Activated CD8-positive, alpha-beta memory T cell treated with anti-CD3 and anti-CD28 coated beads, Interleukin-2, amount 50 U/mL, for 48 hours (primary cell): ENCODE results near the gene GPSM1.

Experiments used
- DNase-seq: peaks from one replicate; pipeline ENCODE4 v3.0.0-alpha.2; 2020

The GPSM1 gene

GRCh38 chr9:136363949-136364748, 36.8 kb downstream of the GPSM1 start:
- DNase-seq: no peak

GRCh38 chr9:136364942-136365774, 37.8 kb downstream of the GPSM1 start:
- no peak for DNase-seq

GRCh38 chr9:136365775-136366222, 38.5 kb downstream of the GPSM1 start:
- no peak for DNase-seq

GRCh38 chr9:136366826-136367225, 39.5 kb downstream of the GPSM1 start:
- no peak for DNase-seq

GRCh38 chr9:136367296-136368145, 40.2 kb downstream of the GPSM1 start:
- DNase-seq: no peak

GRCh38 chr9:136368190-136368589, 40.9 kb downstream of the GPSM1 start:
- DNase-seq: no peak

GRCh38 chr9:136370037-136370436, 42.7 kb downstream of the GPSM1 start:
- DNase-seq: no peak

GRCh38 chr9:136370687-136371532, 43.6 kb downstream of the GPSM1 start:
- DNase-seq: no peak

- no peak for DNase-seq
Measured at GRCh38 chr9:136371533-136371880, 44.2 kb downstream of the GPSM1 start.

- no peak for DNase-seq
Measured at GRCh38 chr9:136372006-136372405, 44.7 kb downstream of the GPSM1 start.

- DNase-seq: peak; percentile 69
Measured at GRCh38 chr9:136372561-136373299, 45.4 kb downstream of the GPSM1 start.

- no peak for DNase-seq
Measured at GRCh38 chr9:136373300-136374182, 46.2 kb downstream of the GPSM1 start, which contains the start of gene CARD9. Gene CARD9, minus strand, starts transcription at chr9:136373669. Its CDS starts 1,591 bp downstream, at chr9:136372078.

- no peak for DNase-seq
Measured at GRCh38 chr9:136374183-136374575, 46.8 kb downstream of the GPSM1 start.

- no peak for DNase-seq
Measured at GRCh38 chr9:136375096-136375495, 47.8 kb downstream of the GPSM1 start.

- no peak for DNase-seq
Measured at GRCh38 chr9:136376457-136376856, 49.1 kb downstream of the GPSM1 start.

- DNase-seq: no peak
Measured at GRCh38 chr9:136377341-136378169, 50.2 kb downstream of the GPSM1 start.

- no peak for DNase-seq
Measured at GRCh38 chr9:136378170-136379002, 51.0 kb downstream of the GPSM1 start.

GRCh38 chr9:136379003-136379287, 51.6 kb downstream of the GPSM1 start:
- no peak for DNase-seq

- no peak for DNase-seq
Measured at GRCh38 chr9:136379401-136379800, 52.1 kb downstream of the GPSM1 start.
